ENCODE measurements around the gene TFAP2A.

DNA sequence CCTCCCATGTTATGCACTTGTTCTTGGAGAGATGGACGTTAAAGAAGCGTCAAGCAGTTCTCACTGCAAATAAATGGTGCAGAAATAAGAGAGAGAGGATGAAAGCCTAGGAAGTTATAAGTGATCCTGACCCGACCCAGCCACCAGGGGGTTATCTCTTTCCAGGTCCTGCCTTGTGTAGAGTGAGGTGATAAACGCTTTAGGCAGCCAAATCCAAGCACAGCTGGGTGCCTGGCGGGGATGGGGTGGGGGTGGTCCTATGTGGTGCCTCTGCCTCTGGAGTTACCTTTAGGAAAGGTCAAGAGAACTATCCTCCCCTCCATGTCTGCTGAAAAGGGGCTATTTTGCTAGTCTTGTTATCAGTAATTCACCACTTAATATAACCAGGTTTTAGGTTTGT is 9.2 kb upstream of the TFAP2A start:
- TF ChIP-seq, protein P1, sequence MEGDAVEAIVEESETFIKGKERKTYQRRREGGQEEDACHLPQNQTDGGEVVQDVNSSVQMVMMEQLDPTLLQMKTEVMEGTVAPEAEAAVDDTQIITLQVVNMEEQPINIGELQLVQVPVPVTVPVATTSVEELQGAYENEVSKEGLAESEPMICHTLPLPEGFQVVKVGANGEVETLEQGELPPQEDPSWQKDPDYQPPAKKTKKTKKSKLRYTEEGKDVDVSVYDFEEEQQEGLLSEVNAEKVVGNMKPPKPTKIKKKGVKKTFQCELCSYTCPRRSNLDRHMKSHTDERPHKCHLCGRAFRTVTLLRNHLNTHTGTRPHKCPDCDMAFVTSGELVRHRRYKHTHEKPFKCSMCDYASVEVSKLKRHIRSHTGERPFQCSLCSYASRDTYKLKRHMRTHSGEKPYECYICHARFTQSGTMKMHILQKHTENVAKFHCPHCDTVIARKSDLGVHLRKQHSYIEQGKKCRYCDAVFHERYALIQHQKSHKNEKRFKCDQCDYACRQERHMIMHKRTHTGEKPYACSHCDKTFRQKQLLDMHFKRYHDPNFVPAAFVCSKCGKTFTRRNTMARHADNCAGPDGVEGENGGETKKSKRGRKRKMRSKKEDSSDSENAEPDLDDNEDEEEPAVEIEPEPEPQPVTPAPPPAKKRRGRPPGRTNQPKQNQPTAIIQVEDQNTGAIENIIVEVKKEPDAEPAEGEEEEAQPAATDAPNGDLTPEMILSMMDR (optimal IDR thresholded peaks at IDR 0.05 in 1 of 3, IDR thresholded peaks at IDR 0.05 in 1 of 3, conservative IDR thresholded peaks at IDR 0.05 in 1 of 3; ENCODE audit: extremely low read depth in 1 of 3, insufficient read depth in 2 of 3, low read length in 3 of 3): peak in 2 of 3 experiments; percentile 41 to 55
- TF ChIP-seq EZH2 (IDR thresholded peaks at IDR 0.05; ENCODE audit: low read length): no peak
